GM12878 (cell line): ENCODE measurements around the gene RUNX3. TPM values are rescaled to one million over a fixed set of nuclear protein-coding genes. Genes with fewer than 3 reads are reported as not detected.

ENCODE experiments used
- CEBPZ ChIP-seq: fragments of 150-350 bp; IDR thresholded peaks from 2 replicates; pipeline ENCODE4 v1.6.1; 2016; ENCODE audit warnings: low read depth, low read length
- CREB1 ChIP-seq: IDR thresholded peaks from 2 replicates; pipeline ENCODE4 v1.6.1; 2012; ENCODE audit warnings: low read depth, mild to moderate bottlenecking, inconsistent platforms
- ESRRA ChIP-seq: IDR thresholded peaks from 2 replicates; pipeline ENCODE4 v1.6.1; 2012; ENCODE audit warnings: mild to moderate bottlenecking, low read length, improper control_type of control experiment
- GATAD2B ChIP-seq: fragments of 450-650 bp; conservative IDR thresholded peaks from 2 replicates; pipeline ENCODE4 v1.6.1; 2017; ENCODE audit warnings: low read depth, mild to moderate bottlenecking, moderate library complexity
- PKNOX1 ChIP-seq: fragments of 450-650 bp; IDR thresholded peaks from 2 replicates; pipeline ENCODE4 v1.6.1; 2016; ENCODE audit warnings: mild to moderate bottlenecking
- POU2F2 ChIP-seq: IDR thresholded peaks from 3 replicates; pipeline ENCODE4 v1.6.1; 2011; ENCODE audit warnings: low read depth, mild to moderate bottlenecking, low read length, borderline replicate concordance
- RB1 ChIP-seq: fragments of 450-650 bp; formaldehyde crosslinking; IDR thresholded peaks from 2 replicates; pipeline ENCODE4 v1.6.1; 2017; ENCODE audit warnings: mild to moderate bottlenecking, borderline replicate concordance
- SUPT20H ChIP-seq: IDR thresholded peaks from 2 replicates; pipeline ENCODE4 v1.6.1; 2011; ENCODE audit warnings: low read depth, mild to moderate bottlenecking, low read length, moderate library complexity, borderline replicate concordance; ENCODE audit not compliant: control insufficient read depth
- SUZ12 ChIP-seq: fragments of 200-600 bp; sonication (generic); IDR thresholded peaks from one replicate; pipeline ENCODE4 v1.6.1; 2018; ENCODE audit warnings: antibody characterized with exemption, mild to moderate bottlenecking; ENCODE audit not compliant: unreplicated experiment
- polyA plus RNA-seq, 11 experiments: library from polyadenylated mRNA; depleted of rRNA in 4 of 11; unstranded in 6 of 11; stranded (reverse) in 5 of 11; fragments of >200 nt; fragmentation: Nextera tagmentation in 4 of 11; fragmentation: Illumina TruSeq in 1 of 11; extraction: Ambion mirVana in 4 of 11; extraction: Trizol in 1 of 11; gene quantifications; 1 replicate in 1 of 11; 2 replicates in 10 of 11; pipeline versions ENCODE4 v1.2.1 to v1.2.3, GENCODE V29; 2011 to 2016; ENCODE audit warnings: inconsistent platforms in 2 of 11, missing spikeins in 2 of 11, low read depth in 1 of 11
- total RNA-seq, 4 experiments: library from RNA; depleted of rRNA in 3 of 4; stranded (reverse); fragments of >200 nt in 3 of 4; fragmentation: Illumina TruSeq in 1 of 4; extraction: Trizol in 1 of 4; gene quantifications; 2 replicates each; pipeline versions ENCODE4 v1.2.1 to v1.2.3, GENCODE V29; 2013 to 2021
- TF ChIP-seq, protein P1 (sequence below): IDR thresholded peaks from 2 replicates; pipeline ENCODE4 v1.6.1; 2012; ENCODE audit warnings: low read length, inconsistent platforms

The RUNX3 gene
- total and polyA plus RNA-seq, 10 of the 15 experiments (the other 5 are each of a cell fraction or from before 2014, with no cell fraction given): 19.0 to 151 (median 31.4) TPM

DNA sequence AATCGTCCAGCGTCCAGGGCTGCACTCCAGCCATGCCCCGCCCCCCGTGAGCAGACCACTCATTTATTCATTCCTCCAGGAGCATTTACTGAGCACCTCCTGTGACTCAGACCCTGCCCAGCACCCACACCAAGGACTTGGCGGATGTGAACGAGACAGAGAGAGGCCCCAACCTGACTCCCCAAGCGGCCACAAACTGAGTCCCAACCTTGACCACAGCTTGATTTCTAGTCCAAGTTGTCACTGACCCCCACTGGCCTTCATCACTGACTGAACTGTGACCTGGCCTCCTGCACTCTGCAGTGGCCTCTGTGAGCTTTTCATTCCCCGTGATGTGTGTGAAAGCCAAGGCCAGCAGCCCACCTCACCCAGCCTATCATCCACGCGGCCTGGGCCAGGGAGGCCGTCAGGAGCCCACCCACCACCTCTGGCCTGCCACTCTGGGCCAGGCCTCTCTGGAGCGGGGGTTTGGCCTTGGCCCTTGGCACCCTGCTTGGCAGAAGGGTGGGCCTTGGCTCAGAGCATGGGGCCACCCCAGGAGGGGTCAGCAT is 19.3 kb upstream of the RUNX3 start (continued):
- TF ChIP-seq GATAD2B (0 out of 2 replicates have a peak, but pooled peaks have one; percentile 26), CREB1 (no peak), SUZ12 (no peak), CEBPZ (no peak), ESRRA (no peak), POU2F2 (0 out of 3 replicates have a peak, but pooled peaks have one; percentile 6), SUPT20H (no peak), PKNOX1 (no peak), RB1 (no peak)
- TF ChIP-seq, protein P1, sequence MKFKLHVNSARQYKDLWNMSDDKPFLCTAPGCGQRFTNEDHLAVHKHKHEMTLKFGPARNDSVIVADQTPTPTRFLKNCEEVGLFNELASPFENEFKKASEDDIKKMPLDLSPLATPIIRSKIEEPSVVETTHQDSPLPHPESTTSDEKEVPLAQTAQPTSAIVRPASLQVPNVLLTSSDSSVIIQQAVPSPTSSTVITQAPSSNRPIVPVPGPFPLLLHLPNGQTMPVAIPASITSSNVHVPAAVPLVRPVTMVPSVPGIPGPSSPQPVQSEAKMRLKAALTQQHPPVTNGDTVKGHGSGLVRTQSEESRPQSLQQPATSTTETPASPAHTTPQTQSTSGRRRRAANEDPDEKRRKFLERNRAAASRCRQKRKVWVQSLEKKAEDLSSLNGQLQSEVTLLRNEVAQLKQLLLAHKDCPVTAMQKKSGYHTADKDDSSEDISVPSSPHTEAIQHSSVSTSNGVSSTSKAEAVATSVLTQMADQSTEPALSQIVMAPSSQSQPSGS: no peak
